HG02852 (cell line): ENCODE data around the gene COL18A1.
"Not testable (repeated sequence)": the region's sequence is repeated elsewhere in the genome, so short reads cannot be mapped to it uniquely, and the experiment has no call there.

Source experiments
- ATAC-seq: cut with Tn5 transposase; IDR thresholded peaks from one replicate; pipeline ENCODE4 v1.9.1; 2021; ENCODE audit warnings: mild to moderate bottlenecking, moderate library complexity; ENCODE audit not compliant: unreplicated experiment

COL18A1 gene

GRCh38 chr21:45404730-45405270 is at the start of gene COL18A1:
COL18A1 (plus strand) TSS chr21:45405165; CDS start chr21:45405231, 66 bp downstream.
- ATAC-seq, result no peak

- ATAC-seq, result no peak
Observed at GRCh38 chr21:45355573-45355972, 49.4 kb upstream of the COL18A1 start.

GRCh38 chr21:45356251-45356650 is 48.7 kb upstream of the COL18A1 start:
- no peak for ATAC-seq

GRCh38 chr21:45356653-45357435 is 48.1 kb upstream of the COL18A1 start:
- ATAC-seq, result no peak

- no peak for ATAC-seq
Observed at GRCh38 chr21:45357436-45358260, 47.3 kb upstream of the COL18A1 start.

GRCh38 chr21:45358261-45358670 is 46.7 kb upstream of the COL18A1 start:
- ATAC-seq, result no peak

GRCh38 chr21:45358711-45359310 is 46.2 kb upstream of the COL18A1 start:
- ATAC-seq, result no peak

GRCh38 chr21:45359451-45360217 is 45.3 kb upstream of the COL18A1 start:
- no peak for ATAC-seq

- no peak for ATAC-seq
Observed at GRCh38 chr21:45361033-45361997, 43.6 kb upstream of the COL18A1 start.

GRCh38 chr21:45362077-45362747 is 42.8 kb upstream of the COL18A1 start:
- no peak for ATAC-seq

GRCh38 chr21:45362748-45363145 is 42.2 kb upstream of the COL18A1 start:
- ATAC-seq, result no peak

- ATAC-seq, result not testable (repeated sequence)
Observed at GRCh38 chr21:45363272-45363671, 41.7 kb upstream of the COL18A1 start.

GRCh38 chr21:45363921-45364467 is 41.0 kb upstream of the COL18A1 start:
- no peak for ATAC-seq

GRCh38 chr21:45364468-45365185 is 40.3 kb upstream of the COL18A1 start:
- ATAC-seq, result no peak

GRCh38 chr21:45365186-45365607 is 39.8 kb upstream of the COL18A1 start:
- ATAC-seq, result no peak

- no peak for ATAC-seq
Observed at GRCh38 chr21:45365608-45366241, 39.2 kb upstream of the COL18A1 start.

GRCh38 chr21:45366476-45366875 is 38.5 kb upstream of the COL18A1 start:
- ATAC-seq, result no peak
